ENCODE results near the gene FEZF2. TPM values are rescaled to one million over a fixed set of nuclear protein-coding genes. Genes with fewer than 3 reads are reported as not detected.

FEZF2 gene
- total RNA-seq, 1 experiment from 2014 or later = not detected

DNA sequence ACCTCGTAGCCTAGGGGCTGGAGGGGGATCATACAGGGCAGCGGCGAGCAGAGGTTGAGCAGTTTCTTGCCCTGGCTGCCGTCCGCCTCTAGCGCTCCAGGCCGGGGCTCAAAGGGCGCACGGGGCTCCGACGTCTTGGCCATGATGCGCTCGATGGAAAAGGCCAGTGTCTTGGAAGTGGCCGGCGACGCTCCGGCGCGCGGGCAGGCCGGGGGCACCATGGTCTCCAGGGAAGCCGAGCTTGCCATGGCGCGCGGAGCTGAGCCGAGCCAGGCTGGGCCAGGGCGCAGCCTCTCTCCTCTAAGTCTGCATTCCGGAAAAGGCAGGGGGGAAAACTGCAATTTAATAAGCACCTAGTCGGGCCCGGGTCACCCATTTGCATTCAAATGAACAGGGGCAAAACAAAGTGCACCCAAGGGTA is 719 bp downstream of the FEZF2 start:
- H3K27ac Mint-ChIP-seq (ENCODE audit: unreplicated experiment) = no peak overlapping the region
- Histone ChIP-seq H3K36me3 (ENCODE audit: control insufficient read depth, insufficient read depth, low read length) (no peaks in the 10 kb centered on the region), H3K9me3 (no peaks in the 10 kb centered on the region), H3K4me1 (no peaks in the 10 kb centered on the region), H3K4me3 (ENCODE audit: low read depth, low read length) (no peak overlapping the region), H3K27me3 (replicated peaks; ENCODE audit: control insufficient read depth, insufficient read depth, low read length) (no peaks in the 10 kb centered on the region; the same call in 1 of the 2 replicates)
- DNase-seq = no peak
- H3K36me3 Mint-ChIP-seq (ENCODE audit: insufficient read depth, unreplicated experiment) = no peaks in the 10 kb centered on the region
- TF ChIP-seq, protein P1, sequence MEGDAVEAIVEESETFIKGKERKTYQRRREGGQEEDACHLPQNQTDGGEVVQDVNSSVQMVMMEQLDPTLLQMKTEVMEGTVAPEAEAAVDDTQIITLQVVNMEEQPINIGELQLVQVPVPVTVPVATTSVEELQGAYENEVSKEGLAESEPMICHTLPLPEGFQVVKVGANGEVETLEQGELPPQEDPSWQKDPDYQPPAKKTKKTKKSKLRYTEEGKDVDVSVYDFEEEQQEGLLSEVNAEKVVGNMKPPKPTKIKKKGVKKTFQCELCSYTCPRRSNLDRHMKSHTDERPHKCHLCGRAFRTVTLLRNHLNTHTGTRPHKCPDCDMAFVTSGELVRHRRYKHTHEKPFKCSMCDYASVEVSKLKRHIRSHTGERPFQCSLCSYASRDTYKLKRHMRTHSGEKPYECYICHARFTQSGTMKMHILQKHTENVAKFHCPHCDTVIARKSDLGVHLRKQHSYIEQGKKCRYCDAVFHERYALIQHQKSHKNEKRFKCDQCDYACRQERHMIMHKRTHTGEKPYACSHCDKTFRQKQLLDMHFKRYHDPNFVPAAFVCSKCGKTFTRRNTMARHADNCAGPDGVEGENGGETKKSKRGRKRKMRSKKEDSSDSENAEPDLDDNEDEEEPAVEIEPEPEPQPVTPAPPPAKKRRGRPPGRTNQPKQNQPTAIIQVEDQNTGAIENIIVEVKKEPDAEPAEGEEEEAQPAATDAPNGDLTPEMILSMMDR (IDR thresholded peaks at IDR 0.05; ENCODE audit: insufficient read depth in 1 of 2, low read depth in 1 of 2, low read length in 1 of 2, severe bottlenecking in 1 of 2, unreplicated experiment in 1 of 2) = no peak
- CTCF ChIA-PET = no interaction called here
- no peaks in the 10 kb centered on the region for H3K4me1 Mint-ChIP-seq (ENCODE audit: low read depth, unreplicated experiment)
- no peaks in the 10 kb centered on the region for H3K9me3 Mint-ChIP-seq (ENCODE audit: unreplicated experiment)
- POLR2A ChIA-PET = no interaction called here
- no TSS peak for BruUV-seq (replicated peaks)
- peaks cover 15% of the 10 kb centered on the region for H3K27me3 Mint-ChIP-seq (ENCODE audit: insufficient read depth, unreplicated experiment)
- H3K4me3 Mint-ChIP-seq (ENCODE audit: unreplicated experiment) = no peak overlapping the region
- intact Hi-C loops (cut with micrococcal nuclease; ENCODE audit: unreplicated experiment) = no loop called here

DNA sequence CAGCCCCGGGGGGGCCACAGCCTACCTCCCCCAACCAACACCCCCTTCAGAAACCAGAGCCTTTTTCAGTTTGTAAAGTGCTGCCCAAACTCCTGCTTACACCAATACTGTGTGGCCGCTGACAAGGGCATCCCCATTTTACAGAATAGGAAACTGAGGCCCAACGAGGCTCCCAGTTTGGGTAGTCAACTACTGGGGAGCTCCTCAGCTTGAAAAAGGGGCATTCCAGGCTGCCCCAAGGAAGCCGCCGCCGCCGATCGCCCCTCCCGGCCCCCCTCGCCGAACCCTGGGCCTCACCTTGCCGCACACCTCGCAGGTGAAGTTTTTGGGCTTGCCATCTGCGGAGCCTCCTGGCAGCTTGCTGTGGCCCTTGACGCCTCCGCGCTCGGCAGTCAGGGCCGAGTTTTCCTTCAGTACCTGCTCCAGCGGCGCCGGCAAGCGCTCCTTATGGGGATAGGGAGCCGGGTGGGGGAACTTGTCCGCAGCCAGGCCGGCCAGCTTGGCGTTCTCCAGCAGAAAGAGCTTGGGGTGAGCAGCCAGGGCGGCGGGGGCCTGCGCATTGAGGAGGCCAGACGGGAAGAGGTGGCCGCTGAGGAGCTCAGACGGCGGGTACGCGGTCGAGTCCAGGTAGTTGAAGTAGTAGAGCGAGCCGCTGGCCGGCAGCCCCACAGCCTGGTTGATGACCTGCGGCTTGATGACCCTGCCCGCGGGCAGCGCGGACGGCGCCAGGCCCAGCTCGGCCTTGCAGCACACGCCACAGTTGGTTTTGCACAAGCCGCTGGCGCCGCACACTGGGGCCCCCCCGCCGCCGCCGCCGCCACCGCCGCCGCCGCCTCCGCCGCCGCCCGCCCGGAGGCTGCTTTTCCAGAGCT is 1.4 kb downstream of the FEZF2 start:
- ChIA-PET CTCF (no interaction called here), POLR2A (no interaction called here)
- Histone ChIP-seq H3K4me3 (ENCODE audit: low read depth, low read length) (no peak overlapping the region), H3K36me3 (ENCODE audit: control insufficient read depth, insufficient read depth, low read length) (no peaks in the 10 kb centered on the region), H3K9me3 (no peaks in the 10 kb centered on the region), H3K4me1 (no peaks in the 10 kb centered on the region), H3K27me3 (replicated peaks; ENCODE audit: control insufficient read depth, insufficient read depth, low read length) (no peaks in the 10 kb centered on the region; the same call in 1 of the 2 replicates)
- intact Hi-C loops (cut with micrococcal nuclease; ENCODE audit: unreplicated experiment) = no loop called here
- H3K9me3 Mint-ChIP-seq (ENCODE audit: unreplicated experiment) = no peaks in the 10 kb centered on the region
- no TSS peak for BruUV-seq (replicated peaks)
- TF ChIP-seq, protein P1 (IDR thresholded peaks at IDR 0.05; ENCODE audit: insufficient read depth in 1 of 2, low read depth in 1 of 2, low read length in 1 of 2, severe bottlenecking in 1 of 2, unreplicated experiment in 1 of 2) = no peak
- no peak overlapping the region for H3K27ac Mint-ChIP-seq (ENCODE audit: unreplicated experiment)
- H3K4me3 Mint-ChIP-seq (ENCODE audit: unreplicated experiment) = no peak overlapping the region
- peaks cover 18% of the 10 kb centered on the region for H3K27me3 Mint-ChIP-seq (ENCODE audit: insufficient read depth, unreplicated experiment)
- no peaks in the 10 kb centered on the region for H3K4me1 Mint-ChIP-seq (ENCODE audit: low read depth, unreplicated experiment)
- no peak for DNase-seq
- no peaks in the 10 kb centered on the region for H3K36me3 Mint-ChIP-seq (ENCODE audit: insufficient read depth, unreplicated experiment)

DNA sequence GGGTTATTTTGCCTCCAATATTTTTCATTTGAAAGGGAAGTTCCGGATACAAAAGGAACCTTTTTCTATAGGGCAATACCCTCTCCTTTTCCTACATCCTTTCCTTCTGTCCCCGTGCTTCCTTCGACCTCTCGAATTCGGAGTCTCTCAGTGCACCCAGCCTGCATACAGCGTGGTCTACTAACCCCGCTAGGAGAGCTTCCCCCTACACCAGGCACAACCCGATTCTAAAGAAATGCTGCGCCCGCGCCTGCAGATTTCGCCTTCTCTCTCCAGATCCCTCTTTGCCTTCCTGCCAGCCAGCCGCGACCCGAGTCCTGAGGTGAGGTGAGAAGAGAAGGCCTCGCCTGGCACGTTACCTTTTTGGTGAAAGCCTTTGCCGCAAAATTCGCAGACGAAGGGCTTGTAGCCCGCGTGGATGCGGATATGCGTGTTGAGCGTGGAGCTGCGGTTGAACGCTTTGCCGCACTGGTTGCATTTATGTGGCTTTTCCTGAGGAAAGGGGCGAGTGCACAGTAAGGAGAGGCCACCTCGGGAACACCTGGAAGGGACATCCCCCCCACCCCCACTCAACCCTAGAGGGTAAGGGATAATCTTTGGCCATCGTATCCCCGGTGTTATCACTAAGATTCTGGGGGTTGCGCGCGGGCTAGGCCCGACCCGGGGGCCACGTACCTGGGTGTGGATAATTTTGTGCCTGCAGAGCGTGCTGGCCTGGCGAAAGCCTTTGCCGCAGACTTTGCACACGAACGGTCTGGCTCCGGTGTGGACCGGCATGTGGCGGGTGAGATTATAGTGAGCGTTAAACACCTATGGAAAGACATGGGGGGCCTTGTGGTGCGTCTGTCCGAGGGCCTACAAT is 2.3 kb downstream of the FEZF2 start:
- Mint-ChIP-seq H3K9me3 (ENCODE audit: unreplicated experiment) (no peaks in the 10 kb centered on the region), H3K27ac (ENCODE audit: unreplicated experiment) (no peak overlapping the region), H3K36me3 (ENCODE audit: insufficient read depth, unreplicated experiment) (no peaks in the 10 kb centered on the region), H3K27me3 (ENCODE audit: insufficient read depth, unreplicated experiment) (peaks cover 18% of the 10 kb centered on the region), H3K4me1 (ENCODE audit: low read depth, unreplicated experiment) (no peaks in the 10 kb centered on the region), H3K4me3 (ENCODE audit: unreplicated experiment) (no peak overlapping the region)
- TF ChIP-seq, protein P1 (IDR thresholded peaks at IDR 0.05; ENCODE audit: insufficient read depth in 1 of 2, low read depth in 1 of 2, low read length in 1 of 2, severe bottlenecking in 1 of 2, unreplicated experiment in 1 of 2) = no peak
- Histone ChIP-seq H3K36me3 (ENCODE audit: control insufficient read depth, insufficient read depth, low read length) (no peaks in the 10 kb centered on the region), H3K27me3 (replicated peaks; ENCODE audit: control insufficient read depth, insufficient read depth, low read length) (no peaks in the 10 kb centered on the region; the same call in 1 of the 2 replicates), H3K4me3 (ENCODE audit: low read depth, low read length) (no peak overlapping the region), H3K9me3 (no peaks in the 10 kb centered on the region), H3K4me1 (no peaks in the 10 kb centered on the region)
- no peak for DNase-seq
- POLR2A ChIA-PET = no interaction called here
- intact Hi-C loops (cut with micrococcal nuclease; ENCODE audit: unreplicated experiment) = no loop called here
- BruUV-seq (replicated peaks) = no TSS peak
- CTCF ChIA-PET = no interaction called here

Data from Caco-2 (cell line).